GM23338 (cell line): ENCODE results near the gene PYGB.
A peak's percentile ranks its signal among the peaks of the same experiment; 100 is the strongest.

Source experiments
- CREB1 ChIP-seq: fragments of 250-450 bp; sonication (Bioruptor Pico); IDR thresholded peaks from 2 replicates; pipeline ENCODE4 v1.5.0; 2020; ENCODE audit warnings: low read depth, mild to moderate bottlenecking, moderate library complexity
- CTCF ChIP-seq, 2 experiments: fragments of 200-600 bp in 1 of 2; sonication (generic) in 1 of 2; conservative IDR thresholded peaks; 2 replicates each; pipeline versions ENCODE4 v1.5.1 to v1.6.1; 2016 to 2017; ENCODE audit warnings: antibody characterized with exemption in 2 of 2, low read depth in 2 of 2, mild to moderate bottlenecking in 2 of 2, moderate library complexity in 1 of 2
- EZH2 ChIP-seq: fragments of 200-600 bp; sonication (generic); IDR thresholded peaks from one replicate; pipeline ENCODE4 v1.8.0; 2017; ENCODE audit warnings: antibody characterized with exemption, mild to moderate bottlenecking, low read depth; ENCODE audit not compliant: unreplicated experiment
- POLR2AphosphoS5 ChIP-seq: IDR thresholded peaks from 2 replicates; pipeline ENCODE4 v1.6.1; 2016; ENCODE audit warnings: antibody characterized with exemption, low read depth
- TF ChIP-seq, protein P1 (sequence below): IDR thresholded peaks from one replicate; pipeline ENCODE4 v1.6.1; 2018; ENCODE audit warnings: antibody characterized with exemption; ENCODE audit not compliant: unreplicated experiment

DNA sequence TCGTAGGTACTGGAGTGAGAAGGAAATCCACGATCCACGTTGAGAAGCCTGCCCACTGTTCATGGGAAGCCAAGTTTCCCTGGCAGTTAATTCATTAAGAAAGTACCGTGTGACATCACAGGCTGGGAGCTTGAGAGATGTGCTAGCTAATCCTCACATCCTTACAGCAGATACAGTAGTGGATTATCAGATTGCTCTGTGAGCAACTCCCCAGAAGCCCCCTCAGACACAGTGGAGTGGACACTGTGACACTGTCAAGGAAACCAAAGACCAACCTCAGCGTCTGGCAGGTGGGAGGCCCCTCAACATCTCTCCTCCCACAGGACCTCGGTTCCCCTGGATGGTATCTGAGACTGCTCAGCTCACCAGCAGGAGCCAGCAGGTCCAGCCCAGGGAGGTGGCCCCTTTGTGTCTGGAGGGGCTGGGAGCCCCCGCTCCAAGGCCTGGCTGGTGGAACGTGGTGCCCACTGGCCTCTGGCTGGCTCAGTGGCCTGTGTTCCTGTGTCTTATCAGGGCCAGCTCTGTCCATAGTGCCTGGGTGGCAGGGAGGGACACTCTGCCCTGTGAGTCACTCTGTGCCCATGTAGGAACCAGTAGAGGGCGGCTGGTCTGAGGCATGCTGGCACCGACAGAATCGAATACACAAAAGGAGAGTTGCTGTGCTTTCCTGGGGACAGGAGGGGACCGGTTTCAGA lies 7.2 kb downstream of the PYGB start:
- 0 out of 4 replicates have a peak, but pooled peaks of 1 of the 2 experiments have one; percentile 10 for TF ChIP-seq CTCF (conservative IDR thresholded peaks at IDR 0.05; ENCODE audit: low read depth in 2 of 2)
- TF ChIP-seq EZH2, result no peak
- no peak for TF ChIP-seq CREB1 (CRISPR knock-in tag)
- TF ChIP-seq POLR2AphosphoS5, result no peak
- TF ChIP-seq, protein P1, sequence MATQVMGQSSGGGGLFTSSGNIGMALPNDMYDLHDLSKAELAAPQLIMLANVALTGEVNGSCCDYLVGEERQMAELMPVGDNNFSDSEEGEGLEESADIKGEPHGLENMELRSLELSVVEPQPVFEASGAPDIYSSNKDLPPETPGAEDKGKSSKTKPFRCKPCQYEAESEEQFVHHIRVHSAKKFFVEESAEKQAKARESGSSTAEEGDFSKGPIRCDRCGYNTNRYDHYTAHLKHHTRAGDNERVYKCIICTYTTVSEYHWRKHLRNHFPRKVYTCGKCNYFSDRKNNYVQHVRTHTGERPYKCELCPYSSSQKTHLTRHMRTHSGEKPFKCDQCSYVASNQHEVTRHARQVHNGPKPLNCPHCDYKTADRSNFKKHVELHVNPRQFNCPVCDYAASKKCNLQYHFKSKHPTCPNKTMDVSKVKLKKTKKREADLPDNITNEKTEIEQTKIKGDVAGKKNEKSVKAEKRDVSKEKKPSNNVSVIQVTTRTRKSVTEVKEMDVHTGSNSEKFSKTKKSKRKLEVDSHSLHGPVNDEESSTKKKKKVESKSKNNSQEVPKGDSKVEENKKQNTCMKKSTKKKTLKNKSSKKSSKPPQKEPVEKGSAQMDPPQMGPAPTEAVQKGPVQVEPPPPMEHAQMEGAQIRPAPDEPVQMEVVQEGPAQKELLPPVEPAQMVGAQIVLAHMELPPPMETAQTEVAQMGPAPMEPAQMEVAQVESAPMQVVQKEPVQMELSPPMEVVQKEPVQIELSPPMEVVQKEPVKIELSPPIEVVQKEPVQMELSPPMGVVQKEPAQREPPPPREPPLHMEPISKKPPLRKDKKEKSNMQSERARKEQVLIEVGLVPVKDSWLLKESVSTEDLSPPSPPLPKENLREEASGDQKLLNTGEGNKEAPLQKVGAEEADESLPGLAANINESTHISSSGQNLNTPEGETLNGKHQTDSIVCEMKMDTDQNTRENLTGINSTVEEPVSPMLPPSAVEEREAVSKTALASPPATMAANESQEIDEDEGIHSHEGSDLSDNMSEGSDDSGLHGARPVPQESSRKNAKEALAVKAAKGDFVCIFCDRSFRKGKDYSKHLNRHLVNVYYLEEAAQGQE, result no peak
